HepG2 (cell line): ENCODE results near the gene HLA-DMB. TPM values are rescaled to one million over a fixed set of nuclear protein-coding genes. Genes with fewer than 3 reads are reported as not detected.

Experiments used
- AGO2 ChIP-seq: fragments of 200-400 bp; formaldehyde crosslinking; optimal IDR thresholded peaks from 2 replicates; pipeline ENCODE3; 2017; ENCODE audit warnings: mild to moderate bottlenecking, low read depth, low read length, moderate library complexity
- ARNT ChIP-seq: fragments of 450-650 bp; IDR thresholded peaks from 2 replicates; pipeline ENCODE4 v1.6.1; 2017
- CBX1 ChIP-seq: IDR thresholded peaks from one replicate; pipeline ENCODE4 v1.6.1; 2016; ENCODE audit warnings: antibody characterized with exemption, low read depth
- IRF9 ChIP-seq: sonication (generic); formaldehyde crosslinking; IDR thresholded peaks from 2 replicates; pipeline ENCODE4 v1.8.0; 2022; ENCODE audit warnings: missing genetic modification reagents, mild to moderate bottlenecking, borderline replicate concordance
- KAT8 ChIP-seq: IDR thresholded peaks from 2 replicates; pipeline ENCODE4 v1.6.1; 2016; ENCODE audit warnings: missing genetic modification reagents, missing compliant biosample characterization
- MAX ChIP-seq: IDR thresholded peaks from 2 replicates; pipeline ENCODE4 v1.6.1; 2012; ENCODE audit warnings: inconsistent platforms
- NCOR1 ChIP-seq: fragments of 200-600 bp; sonication (generic); IDR thresholded peaks from 2 replicates; pipeline ENCODE4 v1.7.0; 2017; ENCODE audit warnings: antibody characterized with exemption, low read length, borderline replicate concordance
- PAXIP1 ChIP-seq: sonication (generic); formaldehyde crosslinking; conservative IDR thresholded peaks from 2 replicates; pipeline ENCODE4 v1.4.0; 2020; ENCODE audit warnings: mild to moderate bottlenecking, missing genetic modification reagents, moderate library complexity
- PRDM4 ChIP-seq: sonication (generic); formaldehyde crosslinking; IDR thresholded peaks from 2 replicates; pipeline ENCODE4 v1.9.0; 2021; ENCODE audit warnings: missing genetic modification reagents, borderline replicate concordance
- REL ChIP-seq: sonication (generic); formaldehyde crosslinking; conservative IDR thresholded peaks from 2 replicates; pipeline ENCODE4 v1.8.0; 2022; ENCODE audit warnings: mild to moderate bottlenecking, missing genetic modification reagents, moderate library complexity
- RFXAP ChIP-seq: sonication (generic); formaldehyde crosslinking; IDR thresholded peaks from 2 replicates; pipeline ENCODE4 v1.4.0; 2020; ENCODE audit warnings: missing genetic modification reagents, borderline replicate concordance
- SNAPC5 ChIP-seq: sonication (generic); formaldehyde crosslinking; IDR thresholded peaks from 2 replicates; pipeline ENCODE4 v1.8.1; 2023; ENCODE audit warnings: mild to moderate bottlenecking, missing genetic modification reagents, borderline replicate concordance
- TERF1 ChIP-seq: sonication (generic); formaldehyde crosslinking; IDR thresholded peaks from 2 replicates; pipeline ENCODE4 v1.8.0; 2022; ENCODE audit warnings: mild to moderate bottlenecking, missing genetic modification reagents, moderate library complexity
- TP53 ChIP-seq: sonication (generic); formaldehyde crosslinking; conservative IDR thresholded peaks from 2 replicates; pipeline ENCODE4 v1.4.0; 2020; ENCODE audit warnings: missing genetic modification reagents
- ZKSCAN1 ChIP-seq: fragments of 150-350 bp; IDR thresholded peaks from 2 replicates; pipeline ENCODE4 v1.6.1; 2014; ENCODE audit warnings: low read length
- ZNF10 ChIP-seq: sonication (generic); formaldehyde crosslinking; IDR thresholded peaks from 2 replicates; pipeline ENCODE4 v1.4.0; 2020; ENCODE audit warnings: mild to moderate bottlenecking, low read depth, missing genetic modification reagents, borderline replicate concordance
- ZNF180 ChIP-seq: sonication (generic); formaldehyde crosslinking; IDR thresholded peaks from 2 replicates; pipeline ENCODE4 v1.4.0; 2020; ENCODE audit warnings: low read depth, missing genetic modification reagents, borderline replicate concordance
- ZNF3 ChIP-seq: IDR thresholded peaks from 2 replicates; pipeline ENCODE4 v1.7.0; 2017; ENCODE audit warnings: inconsistent platforms
- ZNF761 ChIP-seq: sonication (generic); formaldehyde crosslinking; conservative IDR thresholded peaks from 2 replicates; pipeline ENCODE4 v1.4.0; 2020; ENCODE audit warnings: mild to moderate bottlenecking, missing genetic modification reagents
- ZNF768 ChIP-seq: sonication (generic); formaldehyde crosslinking; IDR thresholded peaks from 2 replicates; pipeline ENCODE4 v1.4.0; 2020; ENCODE audit warnings: missing genetic modification reagents
- ZNF83 ChIP-seq: sonication (generic); formaldehyde crosslinking; IDR thresholded peaks from 2 replicates; pipeline ENCODE4 v1.4.0; 2020; ENCODE audit warnings: missing genetic modification reagents, mild to moderate bottlenecking, borderline replicate concordance
- polyA plus RNA-seq, 8 experiments: library from polyadenylated mRNA; depleted of rRNA in 3 of 8; stranded (reverse) in 7 of 8; unstranded in 1 of 8; fragments of >200 nt; fragmentation: Illumina TruSeq in 4 of 8; extraction: Trizol in 4 of 8; gene quantifications; 2 replicates each; pipeline versions ENCODE4 v1.2.1 to v1.2.3, GENCODE V29; 2011 to 2016; ENCODE audit warnings: low read depth in 4 of 8, missing spikeins in 1 of 8, mixed read lengths in 1 of 8; ENCODE audit not compliant: insufficient read depth in 1 of 8
- total RNA-seq, 5 experiments: library from RNA; depleted of rRNA; stranded (reverse); fragments of >200 nt; fragmentation: Illumina TruSeq; extraction: Trizol; gene quantifications; 2 replicates each; pipeline ENCODE4 v1.2.3, GENCODE V29; 2016; ENCODE audit warnings: low read depth in 1 of 5

The HLA-DMB gene
- total and polyA plus RNA-seq, 2 of the 13 experiments (the other 11 are each of a cell fraction or from before 2014, with no cell fraction given), result not detected

GRCh38 chr6:32972353-32973143 lies 31.7 kb upstream of the HLA-DMB start (continued):
- TF ChIP-seq IRF9 (CRISPR knock-in tag), result 0 out of 2 replicates have a peak, but pooled peaks have one; percentile 23
- TF ChIP-seq TP53 (CRISPR knock-in tag), result no peak; the same call in 1 of the 2 replicates
- no peak; the same call in 1 of the 2 replicates for TF ChIP-seq NCOR1
- no peak for TF ChIP-seq ZNF10
- TF ChIP-seq PRDM4 (CRISPR knock-in tag), result no peak
- TF ChIP-seq TERF1 (CRISPR knock-in tag), result no peak
- no peak; the same call in 1 of the 2 replicates for TF ChIP-seq ZNF3
- peak; percentile 100 for TF ChIP-seq AGO2
- no peak for TF ChIP-seq KAT8 (CRISPR knock-in tag)
- TF ChIP-seq RFXAP (CRISPR knock-in tag), result 0 out of 2 replicates have a peak, but pooled peaks have one; percentile 3
- TF ChIP-seq SNAPC5 (CRISPR knock-in tag), result no peak
- TF ChIP-seq ZNF83, result 0 out of 2 replicates have a peak, but pooled peaks have one; percentile 29
- peak; percentile 94 for TF ChIP-seq REL (CRISPR knock-in tag)
- no peak for TF ChIP-seq MAX
- no peak for TF ChIP-seq ZNF761
- TF ChIP-seq ZKSCAN1, result no peak
- no peak for TF ChIP-seq ZNF180 (CRISPR knock-in tag)
- no peak for TF ChIP-seq ARNT
- TF ChIP-seq ZNF768, result peak; percentile 63; the same call in 1 of the 2 replicates
- no peak for TF ChIP-seq CBX1
- TF ChIP-seq PAXIP1 (CRISPR knock-in tag), result no peak
